Effector CD8-positive, alpha-beta T cell (primary cell): Measurements from ENCODE around the gene KCNH8.

Experiments used
- DNase-seq: peaks from one replicate; lab custom pipeline; 2025; lab: John Stamatoyannopoulos, UW

Gene KCNH8

DNA sequence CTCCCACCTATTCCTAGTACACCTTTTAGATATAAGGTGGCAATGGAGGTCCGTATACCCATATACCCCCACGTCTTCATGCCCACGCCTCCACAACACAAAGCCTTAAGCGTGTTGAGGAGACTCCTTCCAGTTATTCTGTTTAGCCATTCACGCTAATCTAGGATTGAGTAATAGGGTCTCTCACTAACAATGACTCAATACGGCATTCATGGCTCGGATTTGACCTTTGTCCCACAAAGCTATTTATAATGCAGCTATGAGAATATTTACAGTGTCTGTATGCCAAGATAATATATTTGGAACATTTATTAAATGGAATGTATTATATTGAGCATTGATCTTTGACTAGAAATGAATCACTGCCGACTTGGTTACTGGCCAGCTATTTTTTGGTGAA, 215.8 kb downstream of the KCNH8 start:
- DNase-seq, result no peak

DNA sequence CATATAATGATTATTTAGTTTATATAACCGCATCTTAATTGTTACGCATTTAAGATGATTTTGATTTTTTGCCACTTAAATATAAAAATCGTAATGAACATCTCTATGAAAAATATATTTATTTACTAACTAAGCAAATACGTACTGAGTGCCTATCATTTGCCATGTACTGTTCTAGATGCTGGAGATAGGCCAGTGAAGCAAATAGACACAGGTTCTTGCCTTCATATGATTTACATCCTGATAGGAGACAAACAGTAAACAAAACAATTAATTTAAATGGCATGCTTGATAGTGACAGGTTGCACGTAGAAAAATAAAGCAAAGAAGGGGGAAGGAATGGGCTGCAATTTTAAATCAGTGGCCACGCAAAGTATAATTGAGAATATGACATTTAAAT, 217.2 kb downstream of the KCNH8 start:
- DNase-seq, result no peak

GRCh38 chr3:19384868-19385267, 236.6 kb downstream of the KCNH8 start:
- DNase-seq, result no peak

DNA sequence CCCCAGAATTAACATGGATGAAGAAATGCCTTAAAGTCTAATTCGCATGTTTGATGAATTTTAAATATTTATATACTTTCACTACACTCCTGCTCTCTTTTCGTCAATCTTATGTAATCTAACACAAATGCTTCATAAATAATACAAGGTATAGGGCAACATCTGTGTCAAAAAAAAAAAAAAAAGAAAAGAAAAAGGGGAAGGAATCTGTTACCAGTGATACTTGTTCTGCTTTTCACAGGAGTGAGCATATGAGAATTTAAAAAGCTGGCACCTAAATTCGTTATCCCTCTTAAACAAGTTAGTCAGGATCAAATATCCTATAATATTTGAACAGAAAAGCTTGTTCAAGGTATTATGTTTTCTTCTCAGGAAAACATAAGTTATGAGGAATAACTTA, 243.8 kb downstream of the KCNH8 start:
- DNase-seq, result no peak

DNA sequence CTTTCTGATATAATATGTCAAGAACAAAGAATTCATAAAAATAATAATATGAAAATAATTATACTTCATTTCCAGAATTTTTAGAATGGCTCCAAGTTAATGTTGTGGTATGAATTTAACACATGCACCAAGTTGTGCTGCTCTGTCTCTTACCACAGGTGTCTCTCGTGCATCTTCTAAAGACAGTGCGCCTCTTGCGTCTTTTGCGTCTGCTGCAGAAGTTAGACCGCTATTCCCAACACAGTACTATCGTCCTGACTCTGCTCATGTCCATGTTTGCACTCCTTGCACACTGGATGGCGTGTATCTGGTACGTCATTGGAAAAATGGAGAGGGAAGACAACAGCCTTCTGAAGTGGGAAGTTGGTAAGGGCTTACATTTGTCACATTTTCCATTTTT, 246.6 kb downstream of the KCNH8 start:
- no peak for DNase-seq

DNA sequence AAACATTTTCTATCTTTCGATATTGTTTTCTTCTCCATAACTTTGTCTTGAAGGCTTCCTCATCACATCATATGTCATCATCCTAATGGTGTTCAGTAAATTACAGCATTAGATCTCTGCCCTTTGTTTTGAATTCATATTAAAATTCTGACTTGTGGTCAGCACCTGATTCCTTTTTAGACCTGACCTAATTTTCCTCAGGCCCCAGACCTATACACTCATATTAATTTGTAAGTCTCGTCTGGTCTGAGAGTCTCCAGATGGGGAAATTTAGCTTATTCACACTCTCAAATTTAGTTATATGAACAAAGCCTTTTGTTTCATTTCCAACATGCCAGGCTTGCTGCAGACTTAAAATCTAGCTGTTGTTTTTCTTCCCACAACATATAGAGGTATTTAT, 248.4 kb downstream of the KCNH8 start:
- no peak for DNase-seq

DNA sequence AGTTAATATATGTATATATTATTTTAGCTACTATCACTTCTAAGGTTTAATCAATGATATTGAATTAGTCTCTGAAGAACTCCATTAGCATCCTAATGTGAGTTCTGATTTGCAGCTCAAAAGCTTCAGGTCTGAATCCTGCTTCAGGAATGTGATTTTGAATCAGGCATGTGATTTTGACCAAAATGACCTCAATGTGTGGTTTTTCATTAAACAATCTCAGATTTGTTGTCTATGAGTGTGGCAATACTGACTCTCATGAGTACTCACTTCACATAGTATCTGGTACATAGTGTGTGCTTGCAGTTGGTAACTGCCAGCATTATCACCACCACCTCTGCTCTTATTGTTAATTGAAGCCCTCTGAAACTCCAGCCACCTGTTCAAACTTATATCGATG, 251.0 kb downstream of the KCNH8 start:
- DNase-seq, result no peak

DNA sequence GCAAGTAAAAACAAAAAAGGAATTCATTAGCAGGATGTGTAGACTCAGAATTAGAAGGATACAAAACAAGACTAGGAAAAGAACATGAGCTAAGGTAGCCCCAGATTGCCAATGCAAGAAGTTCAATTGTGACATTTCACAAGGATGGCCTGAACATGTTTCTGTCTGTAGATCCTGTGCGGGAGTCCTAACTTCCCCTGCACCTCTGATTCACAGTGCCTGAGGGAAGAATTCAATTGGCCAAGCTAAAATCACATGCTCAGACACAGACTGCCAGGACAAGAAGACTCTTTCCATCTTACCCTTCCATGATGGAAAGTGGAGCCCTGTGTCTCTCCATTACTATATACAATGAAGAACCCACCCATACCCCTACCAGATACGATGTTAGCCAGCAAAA, 251.5 kb downstream of the KCNH8 start:
- DNase-seq, result no peak

- no peak for DNase-seq
These were observed 271.8 kb downstream of the KCNH8 start for GRCh38 chr3:19420159-19420558.

DNA sequence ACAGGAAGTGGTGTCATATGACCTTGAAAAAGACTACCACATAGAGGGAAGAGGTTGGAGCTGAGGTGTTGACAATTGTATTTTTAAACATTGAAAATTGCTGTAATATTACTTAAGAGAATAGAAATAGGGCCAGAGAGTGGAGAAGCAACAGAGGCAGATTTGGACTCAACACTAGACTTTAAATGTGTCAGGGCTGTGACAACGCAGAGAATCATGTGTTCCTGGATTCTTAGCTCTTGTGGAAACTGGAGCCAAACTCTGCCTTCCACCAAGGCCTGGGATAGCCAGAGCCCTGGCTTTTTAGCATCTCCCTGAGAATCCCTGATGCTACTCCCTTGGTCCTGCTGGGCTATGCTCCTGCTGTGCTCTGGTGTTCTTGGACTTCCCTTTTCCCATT, 277.5 kb downstream of the KCNH8 start:
- no peak for DNase-seq

GRCh38 chr3:19427422-19428149, 279.3 kb downstream of the KCNH8 start:
- no peak for DNase-seq

DNA sequence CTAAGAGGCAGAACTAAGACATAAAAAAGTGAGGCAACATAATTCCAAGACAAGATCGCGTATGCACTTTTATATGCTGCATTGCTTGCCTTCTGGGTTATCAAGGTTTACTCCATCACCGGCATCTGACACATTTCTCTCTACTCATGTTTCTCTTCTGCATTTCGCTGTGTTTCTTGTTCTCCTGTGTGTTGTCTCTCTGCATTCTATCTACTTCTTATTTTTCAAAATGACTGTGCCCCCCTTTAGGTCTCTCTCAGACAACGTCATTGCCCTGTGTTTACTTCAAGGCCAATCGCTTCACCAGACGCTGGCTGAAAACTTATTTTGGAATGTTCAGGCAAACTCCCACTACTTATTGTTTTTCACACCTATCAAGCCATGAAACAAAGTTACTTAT, 280.4 kb downstream of the KCNH8 start:
- DNase-seq, result no peak

DNA sequence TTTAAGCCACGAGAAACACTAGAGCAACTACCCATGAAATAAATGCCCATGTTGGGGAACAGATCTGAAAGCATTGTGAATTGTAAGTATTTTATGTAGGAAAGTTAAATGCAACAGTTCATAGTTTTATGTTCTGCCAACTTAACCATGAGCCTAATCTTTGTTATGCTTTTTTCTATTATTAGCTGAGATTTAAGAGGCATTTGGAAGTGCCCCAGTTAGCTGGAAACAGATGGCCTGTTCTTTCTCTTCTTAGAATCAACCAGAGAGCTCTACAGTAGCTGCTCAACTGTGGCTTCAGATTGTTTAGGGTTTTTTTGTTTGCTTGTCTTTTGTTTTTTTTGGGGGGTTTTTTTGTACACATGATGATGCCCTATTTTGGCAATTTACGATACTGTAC, 284.4 kb downstream of the KCNH8 start:
- no peak for DNase-seq

- DNase-seq, result no peak
These were observed 288.4 kb downstream of the KCNH8 start for GRCh38 chr3:19436746-19437145.

DNA sequence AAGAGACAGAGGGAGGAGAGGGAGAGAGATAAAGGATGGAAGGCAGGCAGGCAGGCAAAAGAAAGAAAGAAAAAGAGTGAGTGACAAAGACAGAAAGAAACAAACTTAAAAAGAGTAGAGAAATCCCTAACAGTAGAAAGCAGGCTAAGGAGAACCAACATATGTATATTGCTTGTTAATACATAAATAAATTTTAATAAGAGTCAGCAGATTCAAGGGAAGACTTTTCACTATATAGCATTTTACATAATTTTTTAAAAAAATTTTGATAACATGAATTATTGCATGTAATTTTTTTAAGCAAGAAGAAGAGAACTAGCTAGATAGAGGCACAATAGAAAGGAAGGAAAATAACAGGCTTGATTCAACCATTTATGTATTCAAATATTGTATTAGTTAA, 291.6 kb downstream of the KCNH8 start:
- no peak for DNase-seq

DNA sequence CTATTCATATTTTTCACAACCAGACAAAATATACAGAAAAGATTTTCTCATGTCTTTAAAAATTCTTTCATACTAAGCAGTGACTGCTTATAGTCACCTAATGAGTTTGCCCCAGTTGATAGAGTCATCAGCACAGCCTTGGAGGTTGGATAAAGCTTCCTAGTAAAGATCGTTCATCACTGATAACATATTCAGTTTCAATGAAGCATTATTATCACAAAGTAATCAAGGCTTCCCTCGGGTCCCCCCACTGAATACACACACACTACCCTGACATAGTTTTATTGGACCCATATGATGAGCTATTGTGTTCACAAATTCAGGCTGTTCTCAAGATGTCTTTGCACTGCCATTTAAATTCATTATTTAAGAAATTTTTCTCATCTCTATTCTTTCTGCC, 297.8 kb downstream of the KCNH8 start:
- DNase-seq, result no peak

GRCh38 chr3:19446687-19447086, 298.4 kb downstream of the KCNH8 start:
- DNase-seq, result no peak

GRCh38 chr3:19455546-19455945, 307.2 kb downstream of the KCNH8 start:
- no peak for DNase-seq

DNA sequence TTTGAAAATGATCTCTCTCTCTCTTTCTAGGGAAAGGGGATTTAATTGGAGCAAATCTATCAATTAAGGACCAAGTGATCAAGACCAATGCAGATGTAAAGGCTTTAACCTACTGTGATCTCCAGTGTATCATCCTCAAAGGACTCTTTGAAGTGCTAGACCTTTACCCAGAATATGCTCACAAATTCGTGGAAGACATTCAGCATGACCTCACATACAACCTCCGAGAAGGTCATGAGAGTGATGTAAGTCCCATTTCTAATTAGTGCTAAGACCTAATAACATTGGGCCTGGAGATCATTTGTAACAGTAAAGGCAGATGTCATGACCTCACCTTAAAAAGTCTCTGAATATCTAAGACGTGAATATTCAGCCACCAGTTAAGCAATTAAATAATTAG, 308.4 kb downstream of the KCNH8 start:
- DNase-seq, result no peak

DNA sequence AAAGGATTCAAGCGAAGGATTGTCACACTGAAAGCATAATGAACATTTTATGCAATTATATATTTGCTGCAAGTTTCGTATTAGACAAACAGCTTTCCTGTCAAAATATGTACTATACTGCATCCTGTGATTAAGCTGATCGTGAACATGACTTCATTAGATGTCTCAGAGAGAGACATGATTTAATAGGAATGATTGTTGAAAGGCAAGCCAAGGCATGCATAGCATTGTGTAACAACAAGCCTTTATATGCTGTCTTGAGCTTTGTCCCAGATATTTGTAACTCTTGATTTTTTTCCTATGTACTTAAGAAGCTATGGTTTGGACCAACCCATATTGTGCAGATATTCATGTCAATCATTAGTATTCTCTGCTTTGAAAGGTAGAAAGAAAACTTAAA, 309.1 kb downstream of the KCNH8 start:
- no peak for DNase-seq

DNA sequence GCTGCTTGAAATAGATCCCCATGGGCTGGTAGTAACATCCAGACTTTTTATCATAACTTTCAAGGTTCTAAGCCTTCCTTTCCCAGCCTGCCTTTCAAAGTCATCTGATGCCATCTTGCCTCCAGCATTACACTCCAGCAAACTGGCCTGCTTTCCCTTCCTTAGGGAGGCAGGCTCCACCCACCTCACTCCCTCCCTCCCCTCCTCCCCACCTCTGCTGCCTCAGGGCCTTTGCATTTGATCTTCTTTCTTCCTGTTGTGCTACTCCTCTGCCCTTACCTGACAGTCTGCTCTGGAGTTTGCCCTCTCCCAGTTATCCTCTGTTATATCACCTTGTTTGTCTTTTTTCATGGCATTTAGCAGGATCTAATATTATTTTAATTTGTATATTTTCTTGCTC, 319.5 kb downstream of the KCNH8 start:
- DNase-seq, result no peak

- no peak for DNase-seq
These were observed 322.8 kb downstream of the KCNH8 start for GRCh38 chr3:19471138-19471537.

DNA sequence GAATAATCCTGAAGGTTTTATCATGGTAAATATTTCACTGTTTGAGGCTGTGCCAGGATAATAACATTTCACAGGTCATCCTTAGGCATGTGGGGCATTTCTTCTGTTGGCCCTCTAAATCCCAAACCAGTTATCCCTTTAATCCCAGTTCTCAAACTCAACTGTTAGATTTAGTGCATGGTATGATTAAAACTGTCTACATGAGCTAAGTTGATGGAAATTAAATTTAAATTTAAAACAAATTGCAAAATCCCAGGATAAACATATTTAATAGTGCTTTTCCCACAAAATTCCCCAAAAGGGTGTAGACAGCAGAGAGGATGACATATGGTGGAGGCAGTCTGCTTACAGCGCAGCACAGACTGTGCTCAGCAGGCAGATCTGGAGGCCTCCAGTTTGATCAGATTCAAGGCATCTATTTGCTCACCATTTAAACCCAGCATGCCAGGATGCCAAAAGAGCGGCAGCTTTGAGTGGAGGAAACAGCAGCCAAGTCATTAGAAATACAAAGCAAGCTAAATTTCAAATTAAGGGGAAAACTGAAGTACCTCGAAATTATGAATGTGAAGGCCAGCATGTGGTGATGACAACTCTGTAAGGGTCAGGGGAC, 325.8 kb downstream of the KCNH8 start:
- no peak for DNase-seq

DNA sequence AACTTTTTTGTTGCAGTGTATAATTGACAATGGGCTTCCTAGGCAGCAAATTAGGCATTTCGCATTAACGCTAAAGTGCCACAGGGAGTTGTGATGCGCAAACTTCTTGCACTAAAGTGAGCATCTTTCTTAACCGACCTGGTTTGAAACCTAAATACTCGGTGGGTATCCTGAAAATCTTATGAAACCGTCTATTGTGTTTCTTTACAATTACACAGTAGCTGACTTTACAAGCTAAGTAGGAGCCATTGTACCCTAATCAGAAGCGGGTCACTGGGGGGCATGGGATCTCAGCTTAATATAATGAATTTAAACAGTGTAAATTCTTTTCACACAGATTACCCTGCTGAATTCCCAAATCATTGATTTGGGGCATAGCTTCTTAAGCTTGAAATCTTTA, 328.0 kb downstream of the KCNH8 start:
- DNase-seq, result no peak
